ENCODE measurements around the gene CNKSR2.

The CNKSR2 gene

GRCh38 chrX:21581479-21581878 lies 207.3 kb downstream of the CNKSR2 start:
- no peak overlapping the region for H3K4me3 ChIP-seq (replicated peaks; ENCODE audit: low read depth, low read length)
- no peak for TF ChIP-seq CTCF (IDR thresholded peaks at IDR 0.05; ENCODE audit: low read length, missing control alignments)
- DNase-seq (ENCODE audit: low read depth): no peak

- no peak for DNase-seq (ENCODE audit: low read depth)
- H3K4me3 ChIP-seq (replicated peaks; ENCODE audit: low read depth, low read length): no peak overlapping the region
Measured at GRCh38 chrX:21586001-21586400, 211.8 kb downstream of the CNKSR2 start.

GRCh38 chrX:21590012-21590776 lies 216.0 kb downstream of the CNKSR2 start:
- no peak overlapping the region for H3K4me3 ChIP-seq (replicated peaks; ENCODE audit: low read depth, low read length)
- DNase-seq (ENCODE audit: low read depth): no peak
- no peak for TF ChIP-seq CTCF (IDR thresholded peaks at IDR 0.05; ENCODE audit: low read length, missing control alignments)

More at GRCh38 chrX:21586001-21586400, 211.8 kb downstream of the CNKSR2 start:
- no peak for TF ChIP-seq CTCF (IDR thresholded peaks at IDR 0.05; ENCODE audit: low read length, missing control alignments)

GRCh38 chrX:21606002-21606401 lies 231.8 kb downstream of the CNKSR2 start:
- DNase-seq (ENCODE audit: low read depth): no peak
- TF ChIP-seq CTCF (IDR thresholded peaks at IDR 0.05; ENCODE audit: low read length, missing control alignments): no peak
- H3K4me3 ChIP-seq (replicated peaks; ENCODE audit: low read depth, low read length): no peak overlapping the region

- TF ChIP-seq CTCF (IDR thresholded peaks at IDR 0.05; ENCODE audit: low read length, missing control alignments): no peak
- DNase-seq (ENCODE audit: low read depth): no peak
- no peak overlapping the region for H3K4me3 ChIP-seq (replicated peaks; ENCODE audit: low read depth, low read length)
Measured at GRCh38 chrX:21610168-21610567, 235.9 kb downstream of the CNKSR2 start.

GRCh38 chrX:21612154-21612553 lies 237.9 kb downstream of the CNKSR2 start:
- no peak for DNase-seq (ENCODE audit: low read depth)
- no peak overlapping the region for H3K4me3 ChIP-seq (replicated peaks; ENCODE audit: low read depth, low read length)
- TF ChIP-seq CTCF (IDR thresholded peaks at IDR 0.05; ENCODE audit: low read length, missing control alignments): no peak

GRCh38 chrX:21616386-21616785 lies 242.2 kb downstream of the CNKSR2 start:
- no peak overlapping the region for H3K4me3 ChIP-seq (replicated peaks; ENCODE audit: low read depth, low read length)
- DNase-seq (ENCODE audit: low read depth): no peak
- no peak for TF ChIP-seq CTCF (IDR thresholded peaks at IDR 0.05; ENCODE audit: low read length, missing control alignments)

Measured in fibroblast of pulmonary artery (primary cell).